DMS153 (cell line): ENCODE data around the gene PRDX5.

Experiments used
- DNase-seq: peaks from one replicate; lab custom pipeline; 2025; lab: John Stamatoyannopoulos, UW

The PRDX5 gene

DNA sequence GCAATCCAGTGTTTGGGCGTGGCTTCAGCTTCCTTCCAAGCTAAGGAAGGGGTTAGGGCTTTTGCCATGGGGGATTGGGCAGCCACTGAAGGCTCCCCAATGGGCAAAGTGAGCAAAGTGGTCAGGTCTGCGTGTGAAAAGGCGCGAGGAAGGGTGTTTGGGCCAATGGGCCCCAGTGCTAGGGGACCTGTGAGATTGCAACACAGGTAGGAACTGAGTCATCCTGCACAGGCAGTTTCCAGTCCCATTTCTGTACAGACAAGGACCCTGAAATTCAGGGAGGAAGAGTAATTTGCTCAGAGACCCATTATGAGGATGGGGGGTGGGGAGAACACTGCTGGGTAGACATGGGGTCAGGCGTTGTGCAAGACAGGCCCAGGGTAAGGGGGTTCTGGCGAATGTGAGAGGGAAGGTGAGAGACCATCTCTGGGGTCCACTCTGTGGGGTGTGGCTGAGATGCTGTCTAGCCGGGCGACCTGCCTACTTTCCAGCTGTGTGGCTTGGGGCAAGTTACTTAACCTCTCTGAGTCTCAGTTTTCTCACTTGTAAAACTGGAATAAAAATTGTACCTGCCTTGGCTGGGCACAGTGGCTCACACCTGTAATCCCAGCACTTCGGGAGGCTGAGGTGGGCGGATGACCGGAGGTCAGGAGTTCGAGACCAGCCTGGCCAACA is 29.4 kb downstream of the PRDX5 start:
- DNase-seq, result no peak

DNA sequence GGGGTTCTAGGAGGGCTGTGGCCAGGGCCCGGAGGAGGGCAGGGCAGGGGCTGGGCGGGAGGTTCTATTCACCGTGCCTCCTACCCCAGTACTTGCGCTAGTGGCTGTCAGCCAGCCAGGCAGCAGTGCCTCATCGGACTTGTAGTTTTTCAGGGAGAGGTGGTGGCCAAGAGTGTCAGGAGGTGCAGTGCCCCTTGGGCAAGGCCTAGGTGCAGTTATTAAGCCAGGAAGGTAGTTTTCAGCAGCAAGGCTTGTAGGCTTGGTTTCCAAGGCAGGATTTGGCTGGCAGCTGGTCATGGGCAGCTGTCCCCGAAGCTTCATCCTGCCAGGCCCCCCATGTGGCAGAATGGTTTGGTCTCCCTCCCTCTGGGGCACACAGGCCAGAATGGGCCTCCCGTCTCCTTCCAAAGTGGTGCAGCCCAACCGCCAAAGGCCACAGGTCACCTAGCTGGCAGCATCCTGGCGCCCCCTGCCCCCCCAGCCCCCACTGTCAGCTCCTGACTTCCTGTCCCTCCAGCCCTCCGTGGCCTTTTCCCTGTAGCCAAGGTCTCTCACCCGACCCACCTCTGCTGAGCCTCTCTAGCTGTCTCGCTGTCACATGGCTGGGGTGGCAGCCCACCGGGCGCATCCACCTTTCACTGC is 30.6 kb downstream of the PRDX5 start:
- DNase-seq, result no peak

DNA sequence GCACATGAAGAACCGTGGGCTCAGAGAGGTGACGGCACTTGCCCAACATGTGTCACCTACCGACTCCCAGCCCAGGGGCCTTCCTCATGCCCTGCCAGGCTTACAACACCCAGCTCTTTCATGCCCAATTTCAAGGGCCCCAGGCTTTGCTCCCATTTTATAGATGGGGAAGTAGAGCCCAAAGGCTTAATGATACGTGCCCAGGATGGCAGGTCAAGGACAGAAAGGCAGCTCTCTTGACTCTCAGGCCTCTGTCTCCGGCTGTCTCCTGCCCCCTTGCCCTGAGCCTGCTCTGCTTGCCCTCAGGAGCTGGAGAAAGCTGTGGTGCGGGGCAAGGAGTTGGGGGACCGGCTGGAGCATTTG is 31.1 kb downstream of the PRDX5 start:
- no peak for DNase-seq

DNA sequence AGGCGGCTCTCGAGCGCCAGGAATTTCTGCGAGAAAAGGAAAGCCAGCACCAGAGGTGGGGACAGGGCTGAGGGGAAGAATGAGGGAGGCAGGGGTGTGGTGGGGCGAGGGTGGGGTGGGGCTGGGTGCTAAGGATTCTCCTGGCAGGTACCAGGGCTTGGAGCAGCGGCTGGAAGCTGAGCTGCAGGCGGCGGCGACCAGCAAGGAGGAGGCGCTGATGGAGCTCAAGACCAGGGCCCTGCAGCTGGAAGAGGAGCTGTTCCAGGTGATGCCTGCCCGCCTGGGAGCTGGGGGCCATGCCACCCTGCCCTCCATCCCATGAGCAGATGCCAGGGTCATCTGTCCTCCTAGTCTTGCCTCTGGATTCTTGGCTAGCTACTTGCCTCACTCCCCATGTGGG is 31.5 kb downstream of the PRDX5 start:
- no peak for DNase-seq

DNA sequence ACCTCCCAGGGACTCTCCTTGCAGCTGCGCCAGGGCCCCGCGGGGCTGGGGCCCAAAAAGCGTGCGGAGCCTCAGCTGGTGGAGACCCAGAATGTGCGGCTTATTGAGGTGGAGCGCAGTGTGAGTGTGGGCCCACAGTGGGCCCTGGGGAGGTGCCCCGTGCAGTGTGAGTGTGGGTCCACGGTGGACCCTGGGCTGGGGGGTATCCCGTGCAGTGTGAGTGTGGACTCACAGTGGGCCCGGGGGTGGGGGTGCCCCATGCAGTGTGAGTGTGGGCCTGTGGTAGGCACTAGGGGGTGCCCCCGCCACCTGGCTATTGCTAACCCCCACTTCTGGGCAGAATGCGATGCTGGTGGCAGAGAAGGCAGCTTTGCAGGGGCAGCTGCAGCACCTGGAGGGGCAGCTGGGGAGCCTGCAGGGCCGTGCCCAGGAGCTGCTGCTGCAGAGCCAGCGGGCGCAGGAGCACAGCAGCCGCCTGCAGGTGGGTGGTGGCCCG is 33.3 kb downstream of the PRDX5 start:
- no peak for DNase-seq

DNA sequence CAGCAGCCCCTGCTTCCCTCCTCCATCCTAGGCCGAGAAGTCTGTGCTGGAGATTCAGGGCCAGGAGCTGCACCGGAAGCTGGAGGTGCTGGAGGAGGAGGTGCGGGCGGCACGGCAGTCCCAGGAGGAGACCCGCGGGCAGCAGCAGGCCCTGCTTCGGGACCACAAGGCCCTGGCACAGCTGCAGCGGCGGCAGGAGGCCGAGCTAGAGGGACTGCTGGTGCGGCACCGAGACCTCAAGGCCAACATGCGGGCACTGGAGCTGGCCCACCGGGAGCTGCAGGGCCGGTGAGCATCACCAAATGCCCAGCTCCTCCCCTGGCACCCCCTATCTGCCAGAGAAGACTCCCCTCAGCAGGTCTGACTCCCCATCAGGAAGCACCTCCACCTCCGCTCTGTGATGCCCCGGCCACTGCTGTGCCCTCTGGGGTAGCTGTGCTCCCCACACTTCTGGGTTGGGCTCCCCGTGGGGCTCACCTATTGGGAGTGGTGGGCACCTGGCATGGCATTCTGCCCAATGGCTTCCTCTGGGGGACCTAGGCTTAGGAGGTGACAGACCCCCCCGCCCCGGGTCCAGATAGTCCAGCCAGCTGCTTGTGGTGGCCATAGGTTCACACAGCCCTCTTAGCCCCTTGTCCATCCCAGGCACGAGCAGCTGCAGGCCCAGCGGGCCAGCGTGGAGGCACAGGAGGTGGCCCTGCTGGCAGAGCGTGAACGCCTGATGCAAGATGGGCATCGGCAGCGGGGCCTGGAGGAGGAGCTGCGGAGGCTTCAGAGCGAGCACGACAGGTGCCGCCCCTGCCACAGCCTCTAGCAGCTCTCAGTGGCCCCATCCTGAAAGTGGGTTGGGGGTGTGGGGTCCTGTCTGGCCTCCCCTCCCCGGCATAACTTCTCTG is 34.4 kb downstream of the PRDX5 start:
- no peak for DNase-seq

DNA sequence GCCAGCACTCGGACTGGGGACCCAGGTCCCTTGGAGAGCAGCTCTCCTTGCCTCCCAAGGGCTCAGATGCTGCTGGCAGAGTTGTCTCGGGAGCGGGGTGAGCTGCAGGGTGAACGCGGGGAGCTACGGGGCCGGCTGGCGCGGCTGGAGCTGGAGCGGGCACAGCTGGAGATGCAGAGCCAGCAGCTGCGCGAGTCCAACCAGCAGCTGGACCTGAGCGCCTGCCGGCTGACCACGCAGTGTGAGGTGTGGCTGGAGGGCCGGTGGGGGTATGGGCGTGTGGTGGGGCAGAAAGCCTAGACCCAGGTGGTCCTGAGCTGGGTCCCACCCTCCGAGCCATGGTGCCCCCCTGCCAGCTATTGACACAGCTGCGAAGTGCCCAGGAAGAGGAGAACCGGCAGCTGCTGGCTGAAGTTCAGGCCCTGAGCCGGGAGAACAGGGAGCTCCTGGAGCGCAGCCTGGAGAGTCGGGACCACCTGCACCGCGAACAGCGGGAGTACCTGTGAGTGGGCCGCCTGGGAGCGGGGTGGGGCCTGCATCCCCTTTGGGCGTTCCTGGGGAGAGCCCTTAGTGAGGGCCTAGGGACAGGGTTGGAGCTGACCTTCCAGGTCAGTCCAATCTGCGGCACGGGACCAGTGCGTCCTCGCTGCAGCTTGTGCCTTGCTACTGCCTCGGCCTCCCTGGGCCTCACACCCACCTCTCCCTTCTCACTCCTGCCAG is 35.2 kb downstream of the PRDX5 start:
- DNase-seq, result no peak

DNA sequence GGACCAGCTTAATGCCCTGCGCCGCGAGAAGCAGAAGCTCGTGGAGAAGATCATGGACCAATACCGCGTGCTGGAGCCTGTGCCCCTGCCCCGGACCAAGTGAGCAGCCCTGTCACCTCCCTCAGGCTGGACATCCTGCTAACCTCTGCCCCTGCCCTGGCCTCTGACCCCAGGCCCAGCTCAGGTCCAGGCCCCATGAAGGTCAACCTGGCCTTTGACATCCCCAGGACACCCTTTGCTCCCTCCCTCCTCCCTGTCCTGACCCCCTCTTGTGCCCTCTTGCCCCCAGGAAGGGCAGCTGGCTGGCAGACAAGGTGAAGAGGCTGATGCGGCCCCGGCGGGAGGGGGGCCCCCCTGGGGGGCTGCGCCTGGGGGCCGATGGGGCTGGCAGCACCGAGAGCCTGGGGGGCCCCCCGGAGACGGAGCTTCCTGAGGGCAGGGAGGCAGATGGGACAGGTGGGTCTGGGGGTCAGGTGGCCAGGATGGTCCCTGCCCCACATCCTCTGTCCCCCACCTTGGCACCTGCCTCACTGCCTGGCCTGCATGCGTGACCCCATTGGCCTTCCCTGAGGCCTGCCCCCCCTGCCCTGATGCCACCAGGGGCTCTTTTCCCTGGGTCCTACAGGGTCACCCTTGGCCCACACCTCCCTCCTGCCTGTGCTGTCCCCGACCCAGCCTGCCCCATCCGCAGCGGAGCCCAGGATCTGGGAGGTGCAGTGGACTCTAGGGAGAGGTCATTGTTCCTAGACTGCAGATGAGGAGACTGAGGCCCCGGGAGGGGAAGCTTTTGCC is 36.0 kb downstream of the PRDX5 start:
- no peak for DNase-seq

DNA sequence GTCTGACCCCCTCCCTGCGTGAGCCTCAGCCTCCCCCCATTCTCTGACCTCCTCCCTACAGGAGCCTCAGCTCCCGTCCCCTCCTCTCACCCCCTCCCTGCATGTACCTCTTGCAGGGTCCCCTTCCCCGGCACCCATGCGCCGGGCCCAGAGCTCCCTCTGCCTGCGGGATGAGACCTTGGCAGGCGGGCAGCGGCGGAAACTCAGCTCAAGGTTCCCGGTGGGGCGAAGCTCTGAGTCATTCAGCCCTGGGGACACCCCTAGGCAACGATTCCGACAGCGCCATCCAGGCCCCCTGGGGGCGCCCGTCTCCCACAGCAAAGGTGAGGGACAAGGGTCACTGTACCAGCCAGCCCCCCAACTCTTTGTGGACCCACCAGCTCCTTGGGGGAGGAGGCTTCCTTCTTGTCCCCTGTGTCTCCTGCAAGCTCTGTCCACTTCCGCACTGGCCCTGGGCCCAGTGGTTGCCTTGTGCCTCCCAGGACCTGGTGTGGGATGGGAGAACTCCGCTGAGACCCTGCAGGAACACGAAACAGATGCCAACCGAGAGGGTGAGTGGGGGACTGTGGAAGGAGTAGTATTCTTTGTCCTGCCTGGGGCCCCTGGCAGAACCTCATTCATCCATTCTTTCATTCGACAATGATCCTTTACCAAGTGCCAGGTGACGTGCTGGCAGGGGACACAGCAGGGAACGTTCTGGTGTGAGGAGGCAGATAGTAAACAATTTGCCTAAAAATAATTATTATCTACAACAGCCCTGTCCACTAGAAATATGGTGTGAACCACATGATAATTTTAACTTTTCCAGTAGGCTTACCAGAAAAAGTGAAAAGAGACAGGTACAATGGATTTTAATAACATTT is 37.4 kb downstream of the PRDX5 start:
- DNase-seq, result peak; percentile 76

DNA sequence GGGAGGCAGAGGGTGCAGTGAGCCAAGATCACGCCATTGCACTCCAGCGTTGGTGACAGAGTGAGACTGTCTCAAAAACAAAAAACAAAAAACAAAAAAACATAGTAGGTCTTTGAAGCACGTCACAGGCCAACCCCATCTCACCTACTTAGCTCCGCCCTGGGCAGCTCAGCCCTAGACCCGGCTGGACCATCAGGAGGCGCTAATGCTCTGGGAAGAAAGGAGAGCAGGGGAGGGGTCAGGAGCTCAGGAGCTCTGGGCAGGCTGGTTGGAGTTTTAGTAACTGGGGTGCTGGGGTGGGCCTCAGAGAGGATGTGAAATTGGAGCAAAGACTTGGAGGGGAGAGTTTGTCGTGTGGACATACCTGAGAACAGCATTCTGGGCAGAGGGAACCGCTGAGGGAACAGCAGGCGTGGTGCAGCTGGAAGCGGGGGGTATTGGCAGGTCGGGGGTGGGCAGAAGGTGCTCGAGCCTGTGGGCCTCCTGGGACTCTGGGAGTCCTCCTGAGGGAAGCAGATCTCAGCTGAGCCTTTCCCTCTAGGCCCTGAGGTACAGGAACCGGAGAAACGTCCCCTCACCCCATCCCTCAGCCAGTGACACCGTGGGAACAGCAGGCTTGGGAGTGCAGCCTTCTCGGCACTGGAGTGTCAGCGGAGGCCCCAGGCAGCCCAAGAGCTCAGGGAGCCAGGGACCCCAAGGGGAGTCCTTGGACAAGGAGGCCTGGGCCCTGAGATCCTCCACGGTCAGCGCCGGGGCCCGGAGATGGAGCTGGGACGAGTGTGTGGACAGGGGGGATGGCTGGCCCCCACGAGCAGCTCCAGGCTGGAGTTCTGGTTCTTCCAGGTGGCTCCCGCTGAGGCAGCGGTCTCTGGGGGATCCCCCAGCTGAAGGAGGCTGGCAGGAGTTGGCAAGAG is 38.8 kb downstream of the PRDX5 start:
- DNase-seq, result no peak

DNA sequence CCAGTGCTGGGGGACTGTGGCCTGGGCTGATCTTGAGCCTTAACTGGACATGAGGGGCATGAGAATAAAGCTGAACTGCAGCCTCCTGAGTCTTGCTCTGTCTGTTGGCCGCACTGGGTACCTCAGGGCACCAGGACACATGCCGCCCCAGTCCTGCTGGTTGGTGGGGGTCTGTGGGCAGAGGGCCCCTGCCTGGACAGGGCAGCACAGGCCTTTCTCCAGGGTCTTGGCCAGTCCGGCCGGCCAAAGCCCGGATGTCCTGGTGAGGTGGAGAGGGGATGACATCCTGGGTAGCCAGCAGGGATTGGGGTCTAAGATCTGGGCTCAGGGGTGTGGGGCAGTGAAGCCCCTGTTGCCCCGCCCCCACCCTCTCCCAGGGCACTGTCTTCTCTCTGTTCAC is 39.5 kb downstream of the PRDX5 start:
- DNase-seq, result no peak

DNA sequence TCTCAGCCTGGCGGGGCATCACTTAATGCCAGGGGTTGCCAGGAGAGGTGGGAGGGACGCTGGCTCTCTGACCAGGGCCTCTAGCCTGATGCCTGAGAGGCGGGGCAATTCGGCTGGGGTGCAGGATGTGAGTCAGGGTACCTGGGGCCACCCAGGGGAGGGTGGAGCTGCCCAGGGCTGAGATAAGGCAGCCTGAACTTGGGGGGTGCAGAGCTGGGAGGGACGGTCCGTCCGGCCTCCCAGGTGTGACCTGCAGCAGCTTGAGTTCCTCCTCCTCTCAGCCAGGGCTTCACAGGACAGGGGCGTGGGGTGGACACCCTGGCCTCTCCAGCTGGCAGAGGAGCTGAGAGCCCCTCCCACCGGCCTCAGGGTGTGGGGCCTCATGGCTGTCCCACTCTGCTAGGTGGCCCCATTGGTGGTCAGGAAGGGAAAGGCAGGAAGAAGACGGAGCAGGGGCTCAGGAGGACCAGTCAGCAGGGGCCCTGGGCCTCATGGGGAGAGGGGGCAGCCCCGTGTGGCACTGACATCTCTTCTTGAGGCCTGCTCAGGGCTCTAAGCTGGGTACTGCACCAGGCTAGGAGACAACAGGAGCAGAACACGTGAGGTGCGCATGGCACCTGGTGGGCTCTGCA is 40.1 kb downstream of the PRDX5 start:
- DNase-seq, result no peak

DNA sequence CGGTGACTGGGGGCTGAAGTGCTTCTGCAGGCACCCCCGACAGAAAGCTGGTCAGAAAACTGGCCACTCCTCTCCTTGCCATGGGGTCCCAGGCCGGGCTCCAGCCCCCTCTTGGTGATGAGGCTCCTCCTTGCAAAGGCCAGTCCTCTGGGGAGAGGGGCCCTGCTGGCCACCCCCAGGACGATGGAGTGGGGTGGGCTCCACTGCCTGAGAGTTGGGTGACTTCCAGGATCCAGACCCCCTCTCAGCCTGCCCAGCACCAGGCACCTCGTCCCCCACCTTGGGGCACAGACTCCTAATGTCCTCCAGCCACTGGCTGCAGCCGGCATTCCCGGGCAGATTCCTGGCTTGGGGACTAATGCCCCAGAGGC is 40.6 kb downstream of the PRDX5 start:
- DNase-seq, result no peak

DNA sequence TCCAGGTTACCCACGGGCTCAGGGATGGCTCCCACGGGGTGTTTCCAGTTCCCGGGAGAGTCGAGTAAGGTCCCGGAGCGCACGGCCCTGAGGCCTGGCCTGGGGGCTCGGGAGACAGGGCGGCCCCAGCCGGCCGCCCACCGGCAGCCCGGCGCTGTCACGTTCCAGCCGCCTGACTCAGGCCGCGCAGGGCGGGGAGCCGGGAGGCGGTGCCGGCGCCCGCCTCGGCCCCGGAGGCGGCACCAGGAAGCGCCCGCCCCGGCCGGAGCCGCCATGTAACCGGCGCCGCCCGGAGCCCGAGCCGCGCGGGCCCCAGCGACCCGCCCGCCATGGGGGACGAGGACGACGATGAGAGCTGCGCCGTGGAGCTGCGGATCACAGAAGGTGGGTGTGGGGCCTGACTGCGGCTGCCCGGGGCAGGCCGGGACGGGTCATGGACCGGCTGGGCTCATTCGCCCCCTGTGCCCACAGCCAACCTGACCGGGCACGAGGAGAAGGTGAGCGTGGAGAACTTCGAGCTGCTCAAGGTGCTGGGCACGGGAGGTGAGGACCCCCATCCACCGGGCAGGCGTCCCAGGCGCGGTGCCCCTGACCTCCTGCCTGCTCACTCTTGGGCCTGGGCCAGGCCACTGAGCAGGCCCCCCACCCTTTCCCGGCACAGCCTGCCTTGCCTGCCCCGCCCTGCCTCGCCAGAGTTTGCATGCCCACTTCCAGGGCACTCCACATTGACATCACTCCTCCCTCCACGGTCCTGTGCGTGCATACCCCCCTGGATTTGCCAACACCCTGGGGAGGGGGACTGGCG is 41.2 kb downstream of the PRDX5 start, which contains the start of gene RPS6KA4:
RPS6KA4 (plus strand) TSS at position 256 of the 805 bp plus-strand sequence; CDS start at position 330, 74 bp downstream.
- DNase-seq, result no peak

DNA sequence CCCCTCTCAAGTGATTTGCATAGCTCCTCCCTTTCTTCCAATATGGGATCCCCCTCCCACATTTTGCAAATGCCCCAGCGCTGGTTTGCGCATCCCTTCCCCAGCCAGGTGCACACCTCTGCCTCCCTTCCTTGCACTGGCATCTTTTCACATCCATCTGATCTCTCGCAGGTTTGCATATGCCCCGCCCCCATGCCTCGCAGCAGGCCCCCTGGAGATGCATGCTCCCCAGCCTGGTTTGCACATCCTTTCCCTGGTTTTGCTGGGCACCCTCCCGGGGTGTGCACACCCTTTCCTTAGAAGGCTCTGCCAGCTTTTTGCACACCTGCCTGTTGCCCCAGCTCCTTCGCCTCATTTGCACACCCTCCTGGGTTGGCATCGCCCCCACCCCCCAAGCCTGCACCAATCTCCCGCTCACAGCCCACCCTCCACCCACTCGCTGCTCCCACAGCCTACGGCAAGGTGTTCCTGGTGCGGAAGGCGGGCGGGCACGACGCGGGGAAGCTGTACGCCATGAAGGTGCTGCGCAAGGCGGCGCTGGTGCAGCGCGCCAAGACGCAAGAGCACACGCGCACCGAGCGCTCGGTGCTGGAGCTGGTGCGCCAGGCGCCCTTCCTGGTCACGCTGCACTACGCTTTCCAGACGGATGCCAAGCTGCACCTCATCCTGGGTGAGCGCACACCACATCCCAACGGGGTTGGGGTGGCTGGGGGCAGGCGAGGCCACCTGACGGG is 42.0 kb downstream of the PRDX5 start:
- no peak for DNase-seq

DNA sequence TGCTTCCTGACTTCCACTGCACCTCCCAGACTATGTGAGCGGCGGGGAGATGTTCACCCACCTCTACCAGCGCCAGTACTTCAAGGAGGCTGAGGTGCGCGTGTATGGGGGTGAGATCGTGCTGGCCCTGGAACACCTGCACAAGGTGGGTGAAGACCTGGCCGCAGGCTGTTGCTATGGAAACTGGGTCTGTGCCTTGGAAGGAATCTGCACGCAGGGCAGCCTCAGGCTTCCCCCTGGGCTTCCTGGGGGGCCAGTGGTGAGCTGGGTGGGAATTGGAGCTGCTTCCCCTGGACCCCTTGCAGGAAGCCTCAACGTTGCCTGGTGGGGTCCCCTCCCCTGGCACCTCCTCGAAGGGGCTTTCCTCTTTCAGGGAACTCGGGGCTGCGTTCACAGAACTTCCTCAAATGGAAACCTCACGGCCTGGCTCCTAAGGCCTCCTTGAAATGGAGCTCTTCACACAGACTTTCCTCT is 42.6 kb downstream of the PRDX5 start:
- no peak for DNase-seq

DNA sequence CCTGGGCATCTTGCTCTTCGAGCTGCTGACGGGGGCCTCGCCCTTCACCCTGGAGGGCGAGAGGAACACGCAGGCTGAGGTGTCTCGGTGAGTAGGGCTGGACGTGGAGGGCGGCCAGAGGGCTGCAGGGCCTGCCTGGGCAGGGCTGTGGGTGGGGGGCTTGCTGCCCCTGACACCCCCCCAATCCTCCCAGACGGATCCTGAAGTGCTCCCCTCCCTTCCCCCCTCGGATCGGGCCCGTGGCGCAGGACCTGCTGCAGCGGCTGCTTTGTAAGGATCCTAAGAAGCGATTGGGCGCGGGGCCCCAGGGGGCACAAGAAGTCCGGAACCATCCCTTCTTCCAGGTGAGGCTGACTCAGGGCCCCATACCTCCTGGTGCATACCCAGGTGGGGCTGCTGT is 43.7 kb downstream of the PRDX5 start:
- DNase-seq, result no peak
